HG03064 (cell line): ENCODE results near the gene KRT77.
"Not testable (repeated sequence)": the region's sequence is repeated elsewhere in the genome, so short reads cannot be mapped to it uniquely, and the experiment has no call there.

ENCODE experiments used
- ATAC-seq: cut with Tn5 transposase; IDR thresholded peaks from one replicate; pipeline ENCODE4 v1.9.1; 2021; ENCODE audit warnings: low read depth; ENCODE audit not compliant: unreplicated experiment

The KRT77 gene

DNA sequence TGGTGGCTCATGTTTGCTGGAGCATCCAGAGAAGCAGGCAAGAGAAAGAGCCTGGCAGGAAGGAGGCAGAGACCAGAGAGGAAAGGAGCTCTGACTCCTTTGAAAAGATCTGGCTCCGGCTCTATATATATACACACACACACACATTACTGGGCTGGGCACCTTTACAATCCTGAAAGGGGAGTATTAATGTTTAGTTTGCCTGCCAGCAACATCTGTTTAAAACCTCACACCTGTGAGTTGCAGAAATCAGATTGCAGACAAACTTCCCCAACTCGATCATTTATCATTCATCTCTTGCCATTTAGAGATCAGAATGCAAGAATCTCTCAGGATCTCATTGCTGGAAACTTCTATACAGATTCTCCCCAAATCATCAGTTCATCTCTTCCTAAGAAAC is at the start of gene KRT77:
KRT77 (minus strand) TSS at position 101 of the 400 bp plus-strand sequence; CDS start at position 11, 90 bp downstream.
- ATAC-seq: no peak

GRCh38 chr12:52752516-52752915 is 49.2 kb upstream of the KRT77 start:
- ATAC-seq: no peak

GRCh38 chr12:52751795-52752194 is 48.5 kb upstream of the KRT77 start:
- ATAC-seq: no peak

- not testable (repeated sequence) for ATAC-seq
Observed at GRCh38 chr12:52750532-52750931, 47.2 kb upstream of the KRT77 start.

GRCh38 chr12:52749827-52750226 is 46.5 kb upstream of the KRT77 start:
- ATAC-seq: no peak

DNA sequence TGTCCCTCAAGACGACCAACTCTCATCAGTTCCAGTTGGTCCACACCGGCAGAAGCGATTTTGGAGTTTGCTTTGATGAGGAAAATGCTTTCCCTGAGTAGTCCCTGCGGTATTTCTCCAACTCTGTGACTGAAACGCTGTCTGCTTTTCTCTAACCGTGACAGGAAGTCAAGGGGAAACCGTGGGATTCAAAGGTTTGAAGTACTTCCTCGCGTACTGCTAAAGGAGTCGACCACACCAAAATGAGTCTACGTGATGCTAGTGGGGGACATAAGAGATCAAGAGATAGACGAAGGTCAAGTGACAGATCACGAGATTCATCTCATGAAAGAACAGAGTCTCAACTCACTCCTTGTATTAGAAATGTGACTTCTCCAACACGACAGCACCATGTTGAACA is 45.3 kb upstream of the KRT77 start:
- ATAC-seq: no peak

DNA sequence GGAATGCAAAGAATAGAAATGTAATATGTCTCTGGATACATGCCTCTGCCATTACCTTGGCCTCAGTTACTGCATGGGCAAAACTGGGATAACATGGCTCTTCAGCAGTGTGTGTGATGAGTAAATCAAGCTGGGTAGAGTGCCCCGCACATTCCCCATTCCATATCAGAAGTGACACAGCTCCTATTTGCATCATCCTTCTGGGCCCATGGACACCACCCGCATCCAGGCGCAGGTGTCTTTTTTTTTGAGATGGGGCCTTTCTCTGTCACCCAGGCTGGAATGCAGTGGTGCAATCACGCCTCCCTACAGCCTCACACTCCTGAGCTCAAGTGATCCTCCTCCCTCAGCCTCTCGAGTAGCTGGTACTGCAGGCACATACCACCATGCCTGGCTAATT is 42.2 kb upstream of the KRT77 start:
- no peak for ATAC-seq

- ATAC-seq: no peak
Observed at GRCh38 chr12:52744493-52745156, 41.3 kb upstream of the KRT77 start.

DNA sequence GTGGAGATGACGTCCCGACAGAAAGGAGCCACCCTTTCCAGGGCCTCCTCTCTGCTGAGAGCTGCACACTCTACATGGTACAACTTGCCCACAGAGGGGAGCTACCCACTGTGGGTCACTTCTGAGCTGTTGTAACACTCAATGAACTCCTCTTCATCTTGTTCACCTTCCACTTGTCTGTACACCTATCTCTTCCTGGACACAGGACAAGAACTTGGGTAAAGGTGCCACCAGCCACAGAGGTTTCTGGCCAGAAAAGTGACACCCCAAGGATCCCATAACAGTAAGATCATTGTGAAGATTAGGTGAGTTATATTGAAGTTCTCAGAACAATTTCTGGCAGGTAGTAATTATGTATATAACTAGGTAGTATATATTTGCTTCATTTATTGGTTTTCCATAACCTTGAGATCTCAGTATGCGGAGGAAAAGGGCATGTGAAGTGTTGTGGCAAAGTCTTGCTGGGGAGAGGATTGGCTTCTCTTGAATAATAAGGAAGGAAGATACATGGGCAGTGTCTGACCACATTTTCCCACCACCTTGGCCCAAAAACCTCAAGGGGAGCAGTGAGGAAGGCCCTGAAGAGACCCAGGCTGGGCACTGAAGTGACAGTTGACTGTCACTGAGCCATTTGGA is 39.6 kb upstream of the KRT77 start:
- no peak for ATAC-seq

DNA sequence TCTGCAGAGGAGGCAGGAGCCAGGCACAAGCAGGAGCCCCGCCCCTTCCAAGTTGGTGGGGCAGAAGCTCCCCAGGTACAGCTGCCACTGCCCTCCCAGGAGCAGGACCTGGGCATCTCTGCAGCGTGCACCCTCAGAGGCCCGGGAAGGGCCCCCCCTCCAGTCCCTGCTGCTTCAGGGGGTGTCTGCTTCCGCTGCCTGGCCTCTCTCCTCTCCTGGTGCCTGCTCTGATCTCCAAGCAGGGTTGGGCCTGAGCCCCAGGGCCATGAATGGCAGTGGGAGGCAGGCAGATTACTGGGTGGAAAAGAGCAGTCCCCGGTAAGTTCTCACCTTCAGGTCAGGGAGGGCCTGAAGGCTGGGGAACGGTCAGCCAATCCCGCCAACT is 38.9 kb upstream of the KRT77 start:
- no peak for ATAC-seq

DNA sequence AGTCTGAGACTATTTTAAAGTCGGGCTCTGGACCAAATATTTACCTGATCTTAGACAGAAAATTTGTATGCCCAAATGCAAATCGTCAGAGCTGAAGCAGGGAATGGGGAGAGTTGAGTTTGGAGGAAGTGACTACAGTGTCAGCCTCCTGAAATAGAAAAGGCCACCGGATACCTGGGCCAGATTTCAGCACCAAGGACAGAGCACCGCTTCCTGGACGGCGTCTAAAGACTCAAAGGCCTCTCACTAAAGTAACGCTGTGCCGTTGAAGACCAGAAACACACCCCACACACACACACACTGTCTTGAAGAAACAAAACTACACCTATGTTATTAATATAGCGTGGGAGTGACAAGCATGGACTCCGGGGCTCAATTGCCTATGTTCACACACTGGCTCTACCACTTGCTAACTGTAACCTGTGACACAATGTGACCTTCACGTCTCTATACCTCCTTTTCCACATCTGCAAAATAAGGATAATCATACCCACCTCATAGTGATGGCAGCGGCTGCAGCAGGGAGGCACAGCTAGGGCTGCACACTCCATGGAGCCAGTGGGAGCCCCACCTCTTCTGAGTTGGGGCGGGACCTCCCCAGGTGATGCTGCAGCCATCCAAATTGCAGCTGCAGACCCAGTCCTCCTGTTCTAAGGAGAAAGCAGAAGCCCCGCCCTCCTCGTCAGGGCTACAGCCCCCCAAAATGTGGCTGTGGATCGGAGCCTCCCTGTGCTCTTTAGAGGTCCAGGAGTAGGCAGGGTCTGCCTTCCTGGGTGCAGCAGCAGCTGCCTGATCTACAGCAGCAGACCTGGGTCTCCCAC is 38.3 kb upstream of the KRT77 start:
- ATAC-seq: no peak

GRCh38 chr12:52740584-52740983 is 37.3 kb upstream of the KRT77 start:
- no peak for ATAC-seq

DNA sequence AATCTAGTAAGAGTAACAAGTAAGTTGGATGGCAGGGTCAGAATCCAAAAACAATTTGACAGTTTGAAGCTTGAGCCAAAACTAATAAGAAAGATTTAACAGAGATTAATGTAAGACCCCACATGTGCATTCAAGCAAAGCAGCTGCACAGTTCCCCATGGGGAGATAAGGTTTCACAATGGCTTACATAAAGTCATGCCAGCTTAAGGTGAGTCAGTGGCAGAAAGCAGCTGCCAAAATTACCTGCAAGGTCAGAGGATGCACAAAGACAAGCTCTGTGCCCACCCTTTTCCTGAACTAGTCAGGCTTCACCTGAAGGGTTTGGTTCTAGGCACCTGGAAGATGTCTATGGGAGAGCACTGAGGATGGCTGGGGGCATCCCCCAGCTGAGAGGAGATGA is 36.6 kb upstream of the KRT77 start:
- no peak for ATAC-seq

DNA sequence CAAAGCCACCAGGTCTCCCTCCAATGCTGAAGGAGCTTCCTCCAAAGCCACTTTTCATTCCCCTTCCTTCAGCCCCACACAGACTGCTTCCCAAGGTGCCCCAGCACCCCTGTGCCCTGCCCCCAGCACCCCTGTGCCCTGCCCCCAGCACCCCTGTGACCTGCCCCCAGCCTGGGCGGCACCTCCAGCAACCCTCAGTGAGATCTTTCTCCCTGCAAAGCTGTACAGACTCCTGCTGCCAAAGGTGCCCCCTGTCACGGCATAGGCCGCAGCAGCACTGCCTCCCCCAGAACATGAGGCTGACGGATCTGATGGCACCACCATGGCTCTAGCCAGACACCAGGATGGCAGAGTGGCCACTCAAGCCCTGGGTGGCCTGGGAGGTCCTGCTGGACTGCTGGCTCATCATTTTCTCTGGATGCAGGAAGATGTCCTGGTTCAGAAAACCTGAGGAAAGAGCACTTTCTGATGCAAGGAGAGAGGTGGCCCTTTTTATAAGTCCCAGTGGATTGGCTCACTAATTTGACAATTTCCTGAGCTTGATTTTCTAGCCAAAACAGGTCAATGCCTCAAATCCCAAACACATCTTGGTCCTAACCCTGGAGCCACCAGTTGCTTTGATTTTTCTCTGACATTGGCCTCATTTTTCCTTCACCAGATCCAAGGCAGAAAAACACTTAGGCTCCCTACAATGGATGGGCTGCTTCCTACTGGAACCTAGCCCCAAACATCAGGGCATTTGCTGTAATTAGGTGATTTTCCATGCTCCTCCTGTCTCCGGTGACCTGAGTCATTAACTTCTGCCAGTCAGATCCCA is 32.7 kb upstream of the KRT77 start:
- no peak for ATAC-seq

DNA sequence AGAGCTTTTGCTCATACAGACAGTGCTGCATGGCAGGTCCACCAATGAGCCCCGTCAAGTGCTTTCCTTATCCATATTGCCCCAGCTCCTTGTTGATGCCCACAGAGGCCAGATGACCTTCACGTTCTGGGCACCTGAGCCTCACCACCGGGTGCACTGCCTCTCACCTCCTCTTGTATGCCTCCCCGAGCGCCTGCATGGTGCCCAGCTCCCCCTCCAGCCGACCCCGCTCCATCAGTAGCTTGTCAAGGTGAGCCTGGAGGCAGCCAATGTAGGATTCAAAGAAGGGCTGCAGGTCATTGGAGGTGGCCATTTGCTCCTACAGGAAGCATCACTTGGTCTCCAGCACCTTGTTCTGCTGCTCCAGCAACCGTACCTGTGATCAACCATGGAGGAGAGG is 31.8 kb upstream of the KRT77 start:
- ATAC-seq: no peak

- ATAC-seq: no peak
Observed at GRCh38 chr12:52730793-52731192, 27.5 kb upstream of the KRT77 start.

- ATAC-seq: no peak
Observed at GRCh38 chr12:52730383-52730782, 27.1 kb upstream of the KRT77 start.

GRCh38 chr12:52729147-52729546 is 25.8 kb upstream of the KRT77 start:
- ATAC-seq: no peak

DNA sequence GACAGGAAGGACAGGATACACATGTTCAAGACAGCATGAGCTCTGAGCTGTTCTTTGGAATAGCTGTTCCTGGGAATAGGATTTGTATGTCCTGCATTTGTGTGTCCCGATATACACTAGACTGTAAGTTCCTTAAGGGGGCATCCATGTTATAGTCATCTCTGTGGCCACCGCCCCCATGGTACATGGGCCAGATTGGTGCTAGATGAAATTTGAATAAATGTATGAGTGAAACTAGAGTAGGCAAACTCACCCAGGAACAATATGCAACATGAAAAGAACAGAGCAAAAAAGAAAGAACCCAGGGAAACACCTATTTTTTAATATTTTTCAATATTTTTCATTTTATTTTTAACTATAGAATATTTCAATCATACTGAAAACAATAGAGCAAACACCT is 25.1 kb upstream of the KRT77 start:
- no peak for ATAC-seq

GRCh38 chr12:52727037-52727436 is 23.7 kb upstream of the KRT77 start:
- ATAC-seq: no peak

- no peak for ATAC-seq
Observed at GRCh38 chr12:52726451-52726850, 23.1 kb upstream of the KRT77 start.
